Heart left ventricle (tissue), 16 donors: ENCODE data around the gene HDAC7. TPM values are rescaled to one million over a fixed set of nuclear protein-coding genes. Genes with fewer than 3 reads are reported as not detected.
A peak's percentile ranks its signal among the peaks of the same experiment; 100 is the strongest.

ENCODE experiments used
- ATAC-seq, 4 donors: fragments of 200-7000 bp; cut with Tn5 transposase; one replicate each; pipeline ENCODE4 v1.9.1; 2020 to 2022; ENCODE audit warnings: moderate library complexity in 4 of 4, mild to moderate bottlenecking in 3 of 4, moderate number of reproducible peaks in 1 of 4
- DNase-seq, 5 donors: peaks; one replicate each; pipeline ENCODE4 v3.0.0-alpha.2; 2020
- H3K27ac ChIP-seq, 12 donors: fragments of 200-600 bp; sonication (generic) in 4 of 12; one replicate each; pipeline versions ENCODE4 v1.5.0 to v1.8.0; 2016 to 2022; ENCODE audit warnings: mild to moderate bottlenecking in 2 of 12
- H3K27me3 ChIP-seq, 9 donors: fragments of 200-600 bp; sonication (generic) in 2 of 9; one replicate each; pipeline versions ENCODE4 v1.5.1 to v1.8.0; 2016 to 2022; ENCODE audit warnings: mild to moderate bottlenecking in 3 of 9
- H3K36me3 ChIP-seq, 9 donors: fragments of 200-600 bp; sonication (generic) in 2 of 9; one replicate each; pipeline versions ENCODE4 v1.5.0 to v1.8.0; 2018 to 2022; ENCODE audit warnings: mild to moderate bottlenecking in 2 of 9
- H3K4me1 ChIP-seq, 12 donors: fragments of 200-600 bp; sonication (generic) in 4 of 12; one replicate each; pipeline versions ENCODE4 v1.5.0 to v1.8.0; 2016 to 2022; ENCODE audit warnings: mild to moderate bottlenecking in 3 of 12
- H3K4me3 ChIP-seq, 12 donors: fragments of 200-600 bp; sonication (generic) in 4 of 12; one replicate each; pipeline versions ENCODE4 v1.5.0 to v1.8.0; 2017 to 2022; ENCODE audit warnings: mild to moderate bottlenecking in 9 of 12, moderate library complexity in 4 of 12
- H3K9me3 ChIP-seq, 12 donors: fragments of 200-600 bp; sonication (generic) in 4 of 12; one replicate each; pipeline versions ENCODE4 v1.5.0 to v1.8.0; 2016 to 2022; ENCODE audit warnings: mild to moderate bottlenecking in 1 of 12
- CTCF ChIP-seq, 12 donors: fragments of 200-600 bp; sonication (generic) in 4 of 12; IDR thresholded peaks; one replicate each; pipeline versions ENCODE4 v1.5.0 to v1.8.0; 2018 to 2022; ENCODE audit warnings: antibody characterized with exemption in 12 of 12, mild to moderate bottlenecking in 5 of 12
- POLR2A ChIP-seq, 2 donors: fragments of 450-650 bp; IDR thresholded peaks; one replicate each; pipeline ENCODE4 v1.6.1; 2017; ENCODE audit warnings: antibody characterized with exemption in 2 of 2, mild to moderate bottlenecking in 2 of 2, moderate library complexity in 2 of 2
- WGBS, 4 donors: extraction: QIAGEN DNeasy Blood & Tissue Kit in 2 of 4; methylation state at CpG; one replicate each; pipeline versions ENCODE4 v1.1.5 to v1.1.7; 2013 to 2018; 5-methylcytosine and 5-hydroxymethylcytosine counted together
- intact Hi-C, 10 donors: fragments of 100-400 bp; cut with DNase I; formaldehyde crosslinking; loops; one replicate each; pipeline versions ENCODE4 v1.11.1 to v1.14.2; 2022
- polyA plus RNA-seq, 2 donors: library from polyadenylated mRNA; stranded (reverse); fragments of 200-250 nt; gene quantifications; one replicate each; pipeline ENCODE4 v1.2.3, GENCODE V29; 2013
- total RNA-seq, 9 donors: library from RNA; depleted of rRNA in 2 of 9; stranded (reverse); fragments of >200 nt in 2 of 9; fragmentation: NEBNext Ultra II Directional in 3 of 9; extraction: Animal tissue kit (Norgen Biotek cat#: 25700) in 3 of 9; gene quantifications; one replicate each; pipeline versions ENCODE4 v1.1.0 to v1.2.4, GENCODE V29; 2016 to 2023
- donor health status: ischemic (EF 13 %, LVEDD 7.1; RV severe dilation, severe dysfunction).
- donor health status: healthy with polysubstance abuse.
- donor health status: DM: no; HTN: yes; CAD: no.
- donor health status: DM: no; HTN: no; CAD: no.
- donor health status: ischemic (EF 25% LVEDD 6.9; RV normal size, moderate dysfunction).
- donor health status: ischemic (EF 25% LVEDD 5.7; RV mildly dilated, moderate dysfunction).
- donor health status: healthy.
- donor health status: DM: yes; HTN: yes; CAD: no.
- donor health status: ischemic (EF 35%, LVEDD 5.7; RV mildly dilated, moderate dysfunction).
- donor health status: nonischemic (EF 11% LVEDD 7.7; RV severe dilation, severe dysfunction).
- donor health status: DM: yes; HTN: yes; CAD: no.
- donor health status: PGD.
- donor health status: ischemic (EF 29% LVEDD 5.4; RV normal size, mild dysfunction).
- donor health status: nonischemic (EF 23%, LVEDD 6.1; RV moderate dilation, normal function).

The HDAC7 gene
- total and polyA plus RNA-seq, 11 donors = 27.4 to 63.0 (median 39.3) TPM

- DNase-seq = peak in 1 of 5 donors; percentile 24
- peaks cover 2 to 100% (median 100%) of the 10 kb centered on the region in 9 donors for H3K36me3 ChIP-seq
Observed at GRCh38 chr12:47790676-47791350, 28.9 kb downstream of the HDAC7 start.

GRCh38 chr12:47789712-47790489, 29.8 kb downstream of the HDAC7 start:
- no peak for TF ChIP-seq POLR2A (IDR thresholded peaks at IDR 0.05)
- no peak for TF ChIP-seq CTCF (IDR thresholded peaks at IDR 0.05)
- Histone ChIP-seq H3K36me3 (peaks cover 2 to 100% (median 100%) of the 10 kb centered on the region in 9 donors), H3K27ac (no peak overlapping the region), H3K9me3 (no peaks in the 10 kb centered on the region), H3K27me3 (no peaks in the 10 kb centered on the region), H3K4me1 (peaks cover 0 to 12% (median 0%) of the 10 kb centered on the region in 12 donors), H3K4me3 (no peak overlapping the region)
- DNase-seq (peak in 1 of 5 donors; percentile 54), ATAC-seq (no peak)
- 86 to 94% (median 93%) methylated on average over 18 to 22 of the region's 22 CpGs for WGBS, 4 donors
- intact Hi-C loops = no loop called here

More at GRCh38 chr12:47790676-47791350, 28.9 kb downstream of the HDAC7 start:
- 89 to 95% (median 93%) methylated on average over 16 to 20 of the region's 20 CpGs for WGBS, 4 donors
- Histone ChIP-seq H3K4me1 (peaks cover 0 to 12% (median 0%) of the 10 kb centered on the region in 12 donors), H3K27me3 (no peaks in the 10 kb centered on the region), H3K27ac (peak overlapping the region in 1 of 12 donors; percentile 25), H3K4me3 (no peak overlapping the region), H3K9me3 (no peaks in the 10 kb centered on the region)
- intact Hi-C loops = no loop called here
- no peak for ATAC-seq
- TF ChIP-seq CTCF (IDR thresholded peaks at IDR 0.05) (no peak), POLR2A (IDR thresholded peaks at IDR 0.05) (no peak)

- no peak overlapping the region for H3K27ac ChIP-seq
- no peaks in the 10 kb centered on the region for H3K27me3 ChIP-seq
- no peak for TF ChIP-seq CTCF (IDR thresholded peaks at IDR 0.05)
- TF ChIP-seq POLR2A (IDR thresholded peaks at IDR 0.05) = no peak
- DNase-seq (peak in 1 of 5 donors; percentile 24), ATAC-seq (no peak)
- peaks cover 2 to 100% (median 100%) of the 10 kb centered on the region in 9 donors for H3K36me3 ChIP-seq
- H3K4me3 ChIP-seq = no peak overlapping the region
- no peaks in the 10 kb centered on the region for H3K9me3 ChIP-seq
- intact Hi-C loops = no loop called here
- H3K4me1 ChIP-seq = peaks cover 0 to 12% (median 0%) of the 10 kb centered on the region in 12 donors
- 91 to 94% (median 93%) methylated on average over 5 of the region's 5 CpGs for WGBS, 4 donors
Observed at GRCh38 chr12:47789141-47789540, 30.6 kb downstream of the HDAC7 start.
